PC-9 (cell line): ENCODE measurements around the gene SCN1B. TPM values are rescaled to one million over a fixed set of nuclear protein-coding genes. Genes with fewer than 3 reads are reported as not detected.
"Not testable (repeated sequence)": the region's sequence is repeated elsewhere in the genome, so short reads cannot be mapped to it uniquely, and the experiment has no call there.

Experiments used
- BruUV-seq: library from RNA; stranded (reverse); fragments of 400-500 nt; replicated peaks from 2 replicates; lab custom pipeline; 2021; lab: Mats Ljungman, UMichigan
- CTCF ChIA-PET: fragments of 300-600 bp; sonication (Branson Sonifier 250); formaldehyde crosslinking; loops from one replicate; lab custom pipeline; 2022; ENCODE audit warnings: antibody characterized with exemption; lab: Charles Lee
- POLR2A ChIA-PET: fragments of 300-600 bp; sonication (Branson Sonifier 250); formaldehyde crosslinking; loops from one replicate; lab custom pipeline; 2022; ENCODE audit warnings: antibody characterized with exemption; ENCODE audit not compliant: unreplicated experiment; lab: Charles Lee
- DNase-seq, 2 experiments: peaks; one replicate each; pipeline versions ENCODE4 v3.0.0 to v3.0.0-alpha.2; 2015 to 2022; ENCODE audit warnings: mixed read lengths in 1 of 2
- H2AFZ ChIP-seq: fragments of 200-600 bp; sonication (generic); 2 replicates; pipeline ENCODE4 v1.8.1; 2017; ENCODE audit warnings: antibody characterized with exemption
- H3F3A ChIP-seq: fragments of 200-600 bp; sonication (generic); 2 replicates; pipeline ENCODE4 v1.8.1; 2017; ENCODE audit warnings: antibody characterized with exemption, mild to moderate bottlenecking, low read depth; ENCODE audit not compliant: insufficient read depth
- H3K27ac ChIP-seq: fragments of 200-600 bp; sonication (generic); 2 replicates; pipeline ENCODE4 v1.6.1; 2016; ENCODE audit warnings: mixed run types
- H3K27me3 ChIP-seq: fragments of 200-600 bp; sonication (generic); 2 replicates; pipeline ENCODE4 v1.6.1; 2016; ENCODE audit warnings: low read depth, mixed run types; ENCODE audit not compliant: insufficient read depth
- H3K36me3 ChIP-seq: fragments of 200-600 bp; sonication (generic); 2 replicates; pipeline ENCODE4 v1.6.1; 2016; ENCODE audit warnings: low read depth, mixed run types
- H3K4me1 ChIP-seq: fragments of 200-600 bp; sonication (generic); replicated peaks from 2 replicates; pipeline ENCODE4 v1.6.1; 2016; ENCODE audit warnings: mixed run types; ENCODE audit not compliant: insufficient read depth
- H3K4me2 ChIP-seq: fragments of 200-600 bp; sonication (generic); 2 replicates; pipeline ENCODE4 v1.6.1; 2017; ENCODE audit warnings: mixed run types
- H3K4me3 ChIP-seq: fragments of 200-600 bp; sonication (generic); 2 replicates; pipeline ENCODE4 v1.6.1; 2016; ENCODE audit warnings: mixed run types
- H3K79me2 ChIP-seq: fragments of 200-600 bp; sonication (generic); 2 replicates; pipeline ENCODE4 v1.6.1; 2017; ENCODE audit warnings: low read depth, mixed run types
- H3K9me2 ChIP-seq: fragments of 200-600 bp; sonication (generic); 2 replicates; pipeline ENCODE4 v1.8.1; 2017; ENCODE audit warnings: mild to moderate bottlenecking; ENCODE audit not compliant: insufficient read depth
- H3K9me3 ChIP-seq: fragments of 200-600 bp; sonication (generic); 2 replicates; pipeline ENCODE4 v1.8.1; 2016; ENCODE audit warnings: low read depth; ENCODE audit not compliant: insufficient read depth
- H4K20me1 ChIP-seq: fragments of 200-600 bp; sonication (generic); 2 replicates; pipeline ENCODE4 v1.8.1; 2017; ENCODE audit not compliant: insufficient read depth
- EZH2 ChIP-seq: fragments of 200-600 bp; sonication (generic); IDR thresholded peaks from 2 replicates; pipeline ENCODE4 v1.8.0; 2017; ENCODE audit warnings: antibody characterized with exemption, low read depth
- intact Hi-C: fragments of 100-400 bp; cut with micrococcal nuclease; formaldehyde crosslinking; loops from one replicate; pipeline ENCODE4 v1.10.0; 2022; ENCODE audit not compliant: unreplicated experiment
- total RNA-seq: library from RNA; stranded (reverse); gene quantifications from 2 replicates; pipeline ENCODE4 v1.2.3, GENCODE V29; 2021
- TF ChIP-seq, protein P1 (sequence below): fragments of 200-600 bp; sonication (generic); conservative IDR thresholded peaks from 2 replicates; pipeline ENCODE4 v1.6.1; 2017; ENCODE audit warnings: mixed run types, antibody characterized with exemption, mild to moderate bottlenecking, moderate library complexity

The SCN1B gene
- total RNA-seq, 1 experiment from 2014 or later = 2.4 TPM

DNA sequence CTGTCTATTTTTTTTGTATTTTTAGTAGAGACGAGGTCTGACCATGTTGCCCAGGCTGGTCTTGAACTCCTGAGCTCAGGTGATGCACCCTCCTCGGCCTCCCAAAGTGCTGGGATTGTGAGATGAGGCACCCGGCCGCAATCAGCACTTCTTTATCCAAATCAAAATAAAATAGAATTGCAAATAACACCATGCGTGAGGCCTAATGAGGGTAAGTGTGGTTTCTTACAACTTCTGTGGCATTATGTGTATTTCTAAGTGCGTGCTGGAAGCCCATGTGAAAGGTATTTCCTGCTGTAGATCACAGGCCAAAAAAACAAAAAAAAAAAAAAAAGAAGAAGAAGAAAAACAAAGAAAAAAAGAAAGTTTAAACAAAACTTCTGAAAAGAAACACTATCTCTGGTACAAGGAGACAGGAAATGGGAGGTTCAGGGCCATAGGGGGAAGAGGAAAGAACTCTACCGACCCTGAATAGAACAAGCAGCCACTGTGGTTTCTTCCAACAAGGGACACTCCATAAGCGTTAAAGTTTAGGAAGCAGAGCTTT is 33.1 kb upstream of the SCN1B start:
- H3K9me2 ChIP-seq = no peaks in the 10 kb centered on the region
- H4K20me1 ChIP-seq = no peaks in the 10 kb centered on the region
- 0 out of 2 replicates have a peak, but pooled peaks cover under 1% of the 10 kb centered on the region for H3K27me3 ChIP-seq
- CTCF ChIA-PET = no interaction called here
- no peak for DNase-seq
- TF ChIP-seq EZH2 = no peak
- peaks cover 20% of the 10 kb centered on the region for H3K4me1 ChIP-seq
- intact Hi-C loops = no loop called here
- no peak overlapping the region for H3K27ac ChIP-seq
- peaks cover 9% of the 10 kb centered on the region for H3K79me2 ChIP-seq
- no peak overlapping the region for H2AFZ ChIP-seq
- H3K9me3 ChIP-seq = no peaks in the 10 kb centered on the region
- H3F3A ChIP-seq = peaks cover 19% of the 10 kb centered on the region
- no peak overlapping the region for H3K4me2 ChIP-seq
- H3K36me3 ChIP-seq = no peaks in the 10 kb centered on the region
- BruUV-seq = no TSS peak
- H3K4me3 ChIP-seq = no peak overlapping the region
- POLR2A ChIA-PET = no interaction called here

DNA sequence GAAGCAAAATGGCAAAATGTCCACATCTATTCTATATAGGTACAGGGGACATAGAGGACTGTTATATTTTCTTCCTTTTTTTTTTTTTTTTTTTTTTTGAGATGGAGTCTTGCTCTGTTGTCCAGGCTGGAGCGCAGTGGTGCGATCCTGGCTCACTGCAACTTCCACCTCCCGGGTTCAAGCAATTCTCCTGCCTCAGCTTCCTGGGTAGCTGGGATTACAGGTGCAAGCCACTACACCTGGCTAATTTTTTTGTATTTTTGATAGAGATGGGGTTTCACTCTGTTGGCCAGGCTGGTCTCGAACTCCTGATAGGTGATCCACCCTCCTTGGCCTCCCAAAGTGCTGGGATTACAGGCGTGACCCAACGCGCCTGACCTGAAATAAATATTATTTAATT is 32.0 kb upstream of the SCN1B start:
- Histone ChIP-seq H3K4me1 (peaks cover 27% of the 10 kb centered on the region), H3F3A (peaks cover 20% of the 10 kb centered on the region), H3K79me2 (peaks cover 12% of the 10 kb centered on the region)
- H3K4me2 ChIP-seq, H3K4me3 ChIP-seq, H3K9me3 ChIP-seq, H4K20me1 ChIP-seq, H3K36me3 ChIP-seq, DNase-seq, H3K9me2 ChIP-seq, H2AFZ ChIP-seq, POLR2A ChIA-PET, BruUV-seq, H3K27me3 ChIP-seq, CTCF ChIA-PET, H3K27ac ChIP-seq, intact Hi-C loops: not testable (repeated sequence)

DNA sequence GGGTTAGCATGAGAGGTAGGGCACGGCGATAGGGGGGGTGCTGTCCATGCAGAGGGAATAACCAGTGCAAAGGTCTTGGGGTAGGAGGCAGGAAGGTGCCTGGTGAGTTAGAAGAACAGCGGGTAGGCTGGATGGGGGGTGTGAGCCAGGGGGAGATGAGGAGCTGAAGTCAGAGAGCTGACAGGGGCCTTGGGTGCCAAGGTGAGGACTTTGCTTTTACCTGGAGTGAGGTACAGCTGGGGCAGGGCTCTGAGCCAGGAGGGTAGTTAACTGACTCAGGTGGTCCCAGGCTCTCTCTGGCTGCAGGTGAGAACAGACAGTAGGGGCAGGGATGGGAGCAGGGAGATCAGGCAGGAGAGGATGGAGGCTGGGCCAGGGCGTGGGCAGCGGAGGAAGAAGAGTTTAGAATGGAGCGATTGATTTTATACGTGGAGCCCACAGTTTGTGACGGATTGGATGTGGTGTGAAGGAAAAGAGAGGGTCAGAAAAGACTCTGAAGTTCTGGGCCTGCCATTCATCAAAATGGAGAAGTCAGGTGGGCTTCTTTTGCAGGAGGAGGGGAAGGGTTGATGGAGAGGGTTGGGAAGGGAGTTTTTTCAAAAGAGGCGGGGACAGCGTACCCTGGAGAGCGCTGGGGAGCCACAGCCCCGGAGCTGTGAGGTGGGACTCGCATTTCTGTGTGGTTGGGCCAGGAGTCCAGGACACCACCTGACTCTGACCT is 31.3 kb upstream of the SCN1B start:
- Histone ChIP-seq H3K4me3 (peak overlapping the region; percentile 75; the same call in 1 of the 2 replicates), H3K79me2 (peaks cover 16% of the 10 kb centered on the region), H3K27ac (no peak overlapping the region), H3K4me2 (peak overlapping the region; percentile 95), H3K36me3 (no peaks in the 10 kb centered on the region), H3K9me3 (no peaks in the 10 kb centered on the region), H3K27me3 (no peaks in the 10 kb centered on the region), H3F3A (peaks cover 21% of the 10 kb centered on the region), H2AFZ (peak overlapping the region; percentile 78; the same call in 1 of the 2 replicates), H4K20me1 (no peaks in the 10 kb centered on the region), H3K9me2 (no peaks in the 10 kb centered on the region), H3K4me1 (peaks cover 34% of the 10 kb centered on the region)
- ChIA-PET POLR2A (interaction anchor here (0.6 kb wide), 1 partner anchor 789 kb away, joined by 3 read pairs; no protein-coding TSS in a partner anchor), CTCF (no interaction called here)
- no TSS peak for BruUV-seq
- DNase-seq = no peak
- TF ChIP-seq EZH2 = no peak
- TF ChIP-seq, protein P1, sequence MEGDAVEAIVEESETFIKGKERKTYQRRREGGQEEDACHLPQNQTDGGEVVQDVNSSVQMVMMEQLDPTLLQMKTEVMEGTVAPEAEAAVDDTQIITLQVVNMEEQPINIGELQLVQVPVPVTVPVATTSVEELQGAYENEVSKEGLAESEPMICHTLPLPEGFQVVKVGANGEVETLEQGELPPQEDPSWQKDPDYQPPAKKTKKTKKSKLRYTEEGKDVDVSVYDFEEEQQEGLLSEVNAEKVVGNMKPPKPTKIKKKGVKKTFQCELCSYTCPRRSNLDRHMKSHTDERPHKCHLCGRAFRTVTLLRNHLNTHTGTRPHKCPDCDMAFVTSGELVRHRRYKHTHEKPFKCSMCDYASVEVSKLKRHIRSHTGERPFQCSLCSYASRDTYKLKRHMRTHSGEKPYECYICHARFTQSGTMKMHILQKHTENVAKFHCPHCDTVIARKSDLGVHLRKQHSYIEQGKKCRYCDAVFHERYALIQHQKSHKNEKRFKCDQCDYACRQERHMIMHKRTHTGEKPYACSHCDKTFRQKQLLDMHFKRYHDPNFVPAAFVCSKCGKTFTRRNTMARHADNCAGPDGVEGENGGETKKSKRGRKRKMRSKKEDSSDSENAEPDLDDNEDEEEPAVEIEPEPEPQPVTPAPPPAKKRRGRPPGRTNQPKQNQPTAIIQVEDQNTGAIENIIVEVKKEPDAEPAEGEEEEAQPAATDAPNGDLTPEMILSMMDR = no peak
- intact Hi-C loops = no loop called here
